Mesenchymal stem cell (in vitro differentiated cells and primary cell): ENCODE results near the gene C20orf204.

Experiments used
- DNase-seq: peaks from one replicate; pipeline ENCODE4 v3.0.0-alpha.2; 2013
- H2AFZ ChIP-seq: one replicate; pipeline ENCODE4 v1.6.1; 2013; ENCODE audit warnings: low read depth, mild to moderate bottlenecking, control low read depth, inconsistent platforms, low read length, moderate library complexity
- H2AK5ac ChIP-seq: 2 replicates; pipeline ENCODE4 v1.6.1; 2013; ENCODE audit warnings: low read length, moderate library complexity, mild to moderate bottlenecking, inconsistent platforms; ENCODE audit not compliant: severe bottlenecking
- H2BK120ac ChIP-seq: one replicate; pipeline ENCODE4 v1.6.1; 2013; ENCODE audit warnings: low read depth, mild to moderate bottlenecking, inconsistent platforms, low read length, moderate library complexity
- H2BK12ac ChIP-seq, 2 experiments: one replicate each; pipeline ENCODE4 v1.6.1; 2013; ENCODE audit warnings: inconsistent platforms in 2 of 2, low read length in 2 of 2, mild to moderate bottlenecking in 2 of 2, moderate library complexity in 2 of 2, control low read depth in 1 of 2
- H2BK15ac ChIP-seq: one replicate; pipeline ENCODE4 v1.6.1; 2013; ENCODE audit warnings: mild to moderate bottlenecking, low read depth, inconsistent platforms; ENCODE audit not compliant: poor library complexity, severe bottlenecking
- H2BK5ac ChIP-seq: 2 replicates; pipeline ENCODE4 v1.6.1; 2013; ENCODE audit warnings: low read depth, mild to moderate bottlenecking, low read length, control low read depth, inconsistent platforms; ENCODE audit not compliant: poor library complexity, severe bottlenecking
- H3K14ac ChIP-seq, 2 experiments: one replicate each; pipeline ENCODE4 v1.6.1; 2013; ENCODE audit warnings: inconsistent platforms in 2 of 2, low read length in 2 of 2, control low read depth in 1 of 2, mild to moderate bottlenecking in 1 of 2, moderate library complexity in 1 of 2
- H3K18ac ChIP-seq, 2 experiments: one replicate each; pipeline ENCODE4 v1.6.1; 2013; ENCODE audit warnings: inconsistent platforms in 2 of 2, low read length in 2 of 2, control low read depth in 1 of 2, low read depth in 1 of 2, mild to moderate bottlenecking in 1 of 2
- H3K23ac ChIP-seq, 2 experiments: one replicate each; pipeline ENCODE4 v1.6.1; 2013; ENCODE audit warnings: inconsistent platforms in 2 of 2, low read length in 2 of 2, mild to moderate bottlenecking in 2 of 2, moderate library complexity in 2 of 2, control low read depth in 1 of 2
- H3K27ac ChIP-seq: 2 replicates; pipeline ENCODE4 v1.5.1; 2013; ENCODE audit warnings: mild to moderate bottlenecking, moderate library complexity, low read length, control low read depth, inconsistent platforms; ENCODE audit not compliant: poor library complexity, severe bottlenecking
- H3K27me3 ChIP-seq, 2 experiments: 2 replicates each; pipeline versions ENCODE4 v1.6.1 to v1.7.0; 2013; ENCODE audit warnings: low read length in 2 of 2, mild to moderate bottlenecking in 2 of 2, moderate library complexity in 2 of 2, control low read depth in 1 of 2, inconsistent platforms in 1 of 2; ENCODE audit not compliant: control insufficient read depth in 1 of 2, insufficient read depth in 1 of 2
- H3K36me3 ChIP-seq, 2 experiments: 2 replicates each; pipeline versions ENCODE4 v1.6.1 to v1.7.0; 2013; ENCODE audit warnings: low read length in 2 of 2, control low read depth in 1 of 2, inconsistent platforms in 1 of 2, low read depth in 1 of 2, mild to moderate bottlenecking in 1 of 2; ENCODE audit not compliant: insufficient read depth in 2 of 2, control insufficient read depth in 1 of 2
- H3K4ac ChIP-seq, 2 experiments: one replicate each; pipeline ENCODE4 v1.6.1; 2013; ENCODE audit warnings: inconsistent platforms in 2 of 2, low read length in 2 of 2, mild to moderate bottlenecking in 2 of 2, moderate library complexity in 2 of 2, control low read depth in 1 of 2, low read depth in 1 of 2
- H3K4me1 ChIP-seq: 2 replicates; pipeline ENCODE4 v1.6.1; 2013; ENCODE audit warnings: low read depth, low read length, control low read depth; ENCODE audit not compliant: control insufficient read depth, insufficient read depth
- H3K4me2 ChIP-seq: 2 replicates; pipeline ENCODE4 v1.6.1; 2013; ENCODE audit warnings: low read length, mild to moderate bottlenecking, inconsistent platforms; ENCODE audit not compliant: poor library complexity, severe bottlenecking
- H3K4me3 ChIP-seq, 2 experiments: 2 replicates each; pipeline versions ENCODE4 v1.5.1 to v1.7.0; 2013; ENCODE audit warnings: low read length in 2 of 2, mild to moderate bottlenecking in 2 of 2, control low read depth in 1 of 2, low read depth in 1 of 2; ENCODE audit not compliant: insufficient read depth in 1 of 2
- H3K79me1 ChIP-seq: replicated peaks from 2 replicates; pipeline ENCODE4 v1.6.1; 2013; ENCODE audit warnings: mild to moderate bottlenecking, control low read depth, low read length, inconsistent platforms; ENCODE audit not compliant: poor library complexity, severe bottlenecking
- H3K9ac ChIP-seq: 2 replicates; pipeline ENCODE4 v1.7.0; 2013; ENCODE audit warnings: mild to moderate bottlenecking, low read length, moderate library complexity
- H3K9me3 ChIP-seq: 2 replicates; pipeline ENCODE4 v1.7.0; 2013; ENCODE audit warnings: mild to moderate bottlenecking, low read length; ENCODE audit not compliant: control insufficient read depth
- H4K8ac ChIP-seq: one replicate; pipeline ENCODE4 v1.6.1; 2013; ENCODE audit warnings: inconsistent platforms, mild to moderate bottlenecking, low read length, moderate library complexity
- H4K91ac ChIP-seq: one replicate; pipeline ENCODE4 v1.6.1; 2013; ENCODE audit warnings: mild to moderate bottlenecking, low read length, inconsistent platforms
- WGBS: methylation state at CpG from one replicate; pipeline ENCODE4 v1.1.7; 2013; ENCODE audit warnings: mixed read lengths; 5-methylcytosine and 5-hydroxymethylcytosine counted together

C20orf204 gene

GRCh38 chr20:64041781-64042053, 5.7 kb downstream of the C20orf204 start:
- DNase-seq = no peak
- WGBS = 57% methylated on average over 5 of the region's 11 CpGs
- peak overlapping the region in 1 of 2 experiments; percentile 60 for H3K23ac ChIP-seq

GRCh38 chr20:64042054-64042781, 6.2 kb downstream of the C20orf204 start:
- Histone ChIP-seq H2BK5ac (peak overlapping the region; percentile 11), H3K36me3 (no peaks in the 10 kb centered on the region), H4K91ac (peak overlapping the region; percentile 53), H2BK120ac (peak overlapping the region; percentile 37), H2AFZ (peak overlapping the region; percentile 29), H3K4me3 (peak overlapping the region in 1 of 2 experiments; percentile 49), H3K9ac (no peak overlapping the region), H2BK12ac (peak overlapping the region in 1 of 2 experiments; percentile 67), H3K27ac (no peak overlapping the region), H4K8ac (peak overlapping the region; percentile 91), H3K4me1 (peaks cover 45% of the 10 kb centered on the region), H3K4me2 (peak overlapping the region; percentile 70), H3K18ac (peak overlapping the region; percentile 75 to 79), H2AK5ac (no peak overlapping the region), H2BK15ac (peak overlapping the region; percentile 92), H3K14ac (peak overlapping the region in 1 of 2 experiments; percentile 79), H3K79me1 (no peaks in the 10 kb centered on the region), H3K27me3 (peaks cover 47 to 71% of the 10 kb centered on the region in 2 experiments), H3K4ac (peak overlapping the region in 1 of 2 experiments; percentile 15), H3K23ac (peak overlapping the region in 1 of 2 experiments; percentile 60), H3K9me3 (no peaks in the 10 kb centered on the region)
- no peak for DNase-seq
- WGBS = 5% methylated on average over 28 of the region's 55 CpGs

More at GRCh38 chr20:64041781-64042053, 5.7 kb downstream of the C20orf204 start:
- Histone ChIP-seq H3K4me2 (no peak overlapping the region), H3K18ac (no peak overlapping the region), H2BK12ac (peak overlapping the region in 1 of 2 experiments; percentile 50), H4K8ac (no peak overlapping the region), H2AK5ac (no peak overlapping the region), H3K36me3 (no peaks in the 10 kb centered on the region), H4K91ac (no peak overlapping the region), H3K4me1 (peaks cover 49% of the 10 kb centered on the region), H3K27ac (no peak overlapping the region), H3K9me3 (no peaks in the 10 kb centered on the region), H2BK15ac (peak overlapping the region; percentile 92), H3K14ac (no peak overlapping the region), H2BK120ac (no peak overlapping the region), H3K27me3 (peaks cover 44 to 71% of the 10 kb centered on the region in 2 experiments), H3K9ac (no peak overlapping the region), H3K4ac (no peak overlapping the region), H2AFZ (no peak overlapping the region), H3K4me3 (no peak overlapping the region), H2BK5ac (no peak overlapping the region), H3K79me1 (no peaks in the 10 kb centered on the region)

GRCh38 chr20:64043768-64044167, 7.8 kb downstream of the C20orf204 start:
- no peaks in the 10 kb centered on the region for H3K36me3 ChIP-seq
- H2AFZ ChIP-seq = no peak overlapping the region
- H3K4ac ChIP-seq = no peak overlapping the region
- H3K27ac ChIP-seq = no peak overlapping the region
- no peak overlapping the region for H3K23ac ChIP-seq
- H4K91ac ChIP-seq = no peak overlapping the region
- H4K8ac ChIP-seq = no peak overlapping the region
- no peaks in the 10 kb centered on the region for H3K9me3 ChIP-seq
- no peaks in the 10 kb centered on the region for H3K79me1 ChIP-seq
- H2BK12ac ChIP-seq = no peak overlapping the region
- H2BK120ac ChIP-seq = no peak overlapping the region
- WGBS = 96% methylated on average over 8 of the region's 9 CpGs
- no peak for DNase-seq
- H3K18ac ChIP-seq = no peak overlapping the region
- H3K9ac ChIP-seq = no peak overlapping the region
- H2BK15ac ChIP-seq = no peak overlapping the region
- no peak overlapping the region for H3K4me2 ChIP-seq
- H3K14ac ChIP-seq = no peak overlapping the region
- no peak overlapping the region for H2BK5ac ChIP-seq
- no peak overlapping the region for H2AK5ac ChIP-seq
- H3K4me1 ChIP-seq = peaks cover 42% of the 10 kb centered on the region
- no peak overlapping the region for H3K4me3 ChIP-seq
- H3K27me3 ChIP-seq = peaks cover 48 to 68% of the 10 kb centered on the region in 2 experiments

GRCh38 chr20:64044484-64045247, 8.7 kb downstream of the C20orf204 start:
- no peak overlapping the region for H3K9ac ChIP-seq
- peak; percentile 50 for DNase-seq
- H3K14ac ChIP-seq = peak overlapping the region in 1 of 2 experiments; percentile 55
- H3K4ac ChIP-seq = no peak overlapping the region
- WGBS = 79% methylated on average over 12 of the region's 14 CpGs
- no peak overlapping the region for H3K4me2 ChIP-seq
- H4K91ac ChIP-seq = no peak overlapping the region
- H3K36me3 ChIP-seq = no peaks in the 10 kb centered on the region
- H3K18ac ChIP-seq = peak overlapping the region in 1 of 2 experiments; percentile 59
- H3K27me3 ChIP-seq = peaks cover 49 to 61% of the 10 kb centered on the region in 2 experiments
- H2BK5ac ChIP-seq = no peak overlapping the region
- H2BK12ac ChIP-seq = peak overlapping the region in 1 of 2 experiments; percentile 40
- no peaks in the 10 kb centered on the region for H3K9me3 ChIP-seq
- H3K4me3 ChIP-seq = no peak overlapping the region
- peaks cover 38% of the 10 kb centered on the region for H3K4me1 ChIP-seq
- H2BK120ac ChIP-seq = no peak overlapping the region
- no peak overlapping the region for H2AFZ ChIP-seq
- no peak overlapping the region for H3K27ac ChIP-seq
- H4K8ac ChIP-seq = no peak overlapping the region
- no peak overlapping the region for H2AK5ac ChIP-seq
- H3K23ac ChIP-seq = peak overlapping the region in 1 of 2 experiments; percentile 70
- H2BK15ac ChIP-seq = no peak overlapping the region
- no peaks in the 10 kb centered on the region for H3K79me1 ChIP-seq
